SIG-M5 treated with dmso at 0.1 percent for 504 hours (cell line): ENCODE data around the gene THSD4.

Source experiments
- DNase-seq: peaks from one replicate; lab custom pipeline; 2025; ENCODE audit not compliant: unreplicated experiment; lab: John Stamatoyannopoulos, UW

THSD4 gene

GRCh38 chr15:71280206-71280605 is 164.9 kb downstream of the THSD4 start:
- DNase-seq, result no peak

DNA sequence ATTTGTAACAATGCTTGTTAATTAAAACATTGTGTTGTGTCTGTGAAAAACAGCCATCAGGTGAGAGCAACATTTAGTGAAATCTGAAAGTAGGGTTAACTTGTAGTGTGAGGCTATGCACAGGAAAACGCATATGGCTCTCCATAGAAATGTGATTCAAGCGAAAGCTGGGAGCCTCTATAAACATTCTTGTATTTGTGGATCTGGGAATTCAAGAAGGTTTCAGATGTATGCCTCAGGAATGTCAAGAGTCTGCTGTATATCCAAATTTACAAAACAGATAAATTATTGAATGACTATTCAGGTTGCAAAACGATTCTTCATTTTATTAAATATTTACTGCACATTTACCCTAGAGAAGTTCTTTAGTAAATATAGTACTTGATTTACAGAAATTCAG is 166.0 kb downstream of the THSD4 start:
- no peak for DNase-seq

GRCh38 chr15:71282076-71282475 is 166.8 kb downstream of the THSD4 start:
- no peak for DNase-seq

GRCh38 chr15:71288348-71288955 is 173.2 kb downstream of the THSD4 start:
- no peak for DNase-seq

DNA sequence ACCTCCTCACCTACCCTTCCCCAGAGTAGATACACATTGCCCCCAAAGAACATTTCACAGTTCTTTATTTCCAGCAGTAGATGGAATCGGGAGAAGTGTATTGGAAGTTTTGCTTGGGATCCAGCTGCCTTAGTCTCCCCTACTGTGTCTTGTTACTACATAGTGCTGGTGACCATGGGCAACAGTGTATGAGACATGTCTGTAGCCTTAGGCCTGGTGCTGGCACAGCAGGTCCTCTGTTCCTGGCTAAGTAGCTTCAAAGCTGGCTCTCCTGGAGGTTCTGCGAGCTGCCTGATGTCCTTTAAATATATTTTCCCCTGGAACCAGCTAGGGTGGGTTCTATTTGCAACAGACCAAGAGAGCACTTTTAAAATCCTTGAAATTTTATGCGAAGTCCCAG is 174.7 kb downstream of the THSD4 start:
- no peak for DNase-seq

DNA sequence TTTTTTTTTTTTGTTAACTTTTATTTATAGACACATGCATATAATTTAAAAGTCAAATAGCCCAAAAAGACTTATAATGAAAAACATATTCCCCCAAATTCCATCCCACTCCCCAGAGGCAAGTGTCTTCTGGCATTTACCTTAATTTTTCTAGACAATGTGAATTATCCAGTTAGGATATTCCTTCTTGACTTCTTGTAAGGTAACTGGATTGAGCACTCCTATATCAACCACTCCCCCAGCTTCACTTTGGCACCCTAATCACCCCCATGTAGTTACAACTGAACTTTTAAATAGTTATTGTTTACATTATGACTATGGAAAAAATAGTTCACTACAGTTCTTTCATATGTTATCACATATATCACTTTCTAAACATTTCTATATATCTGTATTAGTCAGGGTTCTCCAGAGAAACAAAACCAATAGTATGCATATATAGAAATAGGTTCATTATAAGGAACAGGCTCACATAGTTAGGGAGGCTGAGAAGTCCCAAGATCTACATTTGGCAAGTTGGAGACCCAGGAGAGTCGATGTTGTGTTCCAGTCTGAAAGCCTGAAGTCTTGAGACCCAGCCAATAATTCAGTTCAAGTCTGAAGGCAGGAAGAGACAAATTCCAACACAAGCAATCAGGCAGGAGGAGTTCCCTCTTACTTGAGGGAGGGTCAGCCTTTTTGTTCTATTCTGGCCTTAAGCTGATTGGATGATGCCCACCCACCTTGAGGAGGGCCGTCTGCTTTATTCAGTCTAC is 175.8 kb downstream of the THSD4 start:
- DNase-seq, result no peak

- no peak for DNase-seq
Measured at GRCh38 chr15:71291723-71292122, 176.5 kb downstream of the THSD4 start.

DNA sequence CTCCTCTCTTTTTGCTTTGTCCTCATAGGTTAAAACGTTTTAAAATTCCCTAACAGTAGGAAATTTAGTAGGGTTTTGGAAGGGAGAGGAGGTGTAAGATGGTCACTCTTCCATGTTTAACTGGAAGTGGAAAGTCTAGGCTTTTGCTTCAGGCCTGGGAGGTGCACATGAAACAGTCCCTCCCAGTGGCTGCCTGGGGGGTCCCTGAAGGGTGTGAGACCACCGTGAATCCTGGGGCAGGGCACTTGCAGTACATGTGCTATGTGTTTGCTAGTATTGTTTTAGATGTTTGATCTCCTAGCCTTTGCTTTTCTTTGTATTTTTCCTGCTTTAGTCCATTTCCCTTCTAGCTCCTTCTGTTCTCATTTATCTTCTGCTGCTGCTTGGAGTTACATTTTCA is 178.5 kb downstream of the THSD4 start:
- no peak for DNase-seq

DNA sequence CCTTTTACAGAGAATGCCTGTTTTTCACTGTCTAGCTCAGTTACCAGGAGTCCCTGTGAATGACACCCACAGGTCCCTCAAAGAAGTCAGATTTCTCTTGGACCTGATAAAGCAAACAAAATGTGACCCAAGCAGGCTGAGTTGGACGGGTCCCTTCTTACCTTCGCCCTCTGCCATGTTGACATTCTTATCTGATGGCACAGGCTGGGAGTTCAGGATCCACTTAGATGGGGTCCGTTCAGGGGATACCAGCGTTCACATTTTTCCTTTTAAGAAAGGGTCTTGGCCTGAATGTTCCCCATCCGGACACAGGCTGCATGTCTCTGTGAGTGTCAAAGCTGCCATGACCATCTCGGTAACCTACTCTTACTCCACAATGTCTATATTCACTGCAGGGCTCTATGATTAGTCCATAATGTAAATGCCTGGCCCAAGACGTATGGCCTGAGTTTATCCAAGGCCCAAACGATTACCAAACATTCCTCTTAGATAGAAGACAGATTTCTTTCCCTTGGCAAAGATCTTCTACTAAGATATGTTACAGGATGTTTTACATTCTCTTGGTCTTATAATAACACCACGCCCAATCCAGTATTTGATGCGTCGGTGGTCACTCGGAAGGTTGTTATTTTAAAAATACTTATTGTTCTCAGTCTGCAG is 179.1 kb downstream of the THSD4 start:
- peak; percentile 24 for DNase-seq

DNA sequence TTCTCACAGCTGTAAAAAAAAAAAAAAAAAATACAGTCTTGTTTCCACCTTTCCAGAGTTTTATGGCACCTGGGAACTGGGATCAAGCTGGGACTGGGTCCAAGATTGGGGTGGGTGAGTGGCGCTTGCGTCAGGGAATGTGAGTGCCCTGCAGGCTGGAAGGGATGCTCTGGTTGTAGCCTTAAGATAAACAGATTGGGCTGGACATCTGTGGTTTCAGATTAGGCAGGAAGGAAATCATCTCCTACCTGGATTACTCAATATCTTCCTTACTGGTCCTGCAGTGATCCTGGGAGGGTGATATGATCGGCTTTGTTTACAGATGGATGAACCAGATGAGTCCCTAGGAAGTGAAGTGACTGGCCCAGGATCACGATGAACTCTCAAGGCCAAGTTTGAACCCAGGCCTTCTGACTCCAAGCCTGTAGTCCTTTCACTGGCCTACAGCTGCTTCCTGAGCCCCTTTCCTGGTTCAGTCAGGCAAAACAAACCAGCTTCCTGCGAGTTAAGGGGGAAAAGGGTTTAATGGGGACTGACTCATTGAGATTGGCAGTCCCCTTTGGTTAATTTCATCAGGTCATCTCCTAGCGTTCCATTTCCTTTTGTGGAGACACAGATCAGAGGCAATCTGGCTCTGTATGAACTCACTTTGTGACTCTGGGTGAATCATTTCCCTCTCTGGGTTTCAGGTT is 179.8 kb downstream of the THSD4 start:
- peak; percentile 87 for DNase-seq

GRCh38 chr15:71295603-71296314 is 180.5 kb downstream of the THSD4 start:
- DNase-seq, result peak; percentile 11

GRCh38 chr15:71296315-71296679 is 181.0 kb downstream of the THSD4 start:
- DNase-seq, result no peak

GRCh38 chr15:71301958-71302621 is 186.8 kb downstream of the THSD4 start:
- DNase-seq, result no peak

DNA sequence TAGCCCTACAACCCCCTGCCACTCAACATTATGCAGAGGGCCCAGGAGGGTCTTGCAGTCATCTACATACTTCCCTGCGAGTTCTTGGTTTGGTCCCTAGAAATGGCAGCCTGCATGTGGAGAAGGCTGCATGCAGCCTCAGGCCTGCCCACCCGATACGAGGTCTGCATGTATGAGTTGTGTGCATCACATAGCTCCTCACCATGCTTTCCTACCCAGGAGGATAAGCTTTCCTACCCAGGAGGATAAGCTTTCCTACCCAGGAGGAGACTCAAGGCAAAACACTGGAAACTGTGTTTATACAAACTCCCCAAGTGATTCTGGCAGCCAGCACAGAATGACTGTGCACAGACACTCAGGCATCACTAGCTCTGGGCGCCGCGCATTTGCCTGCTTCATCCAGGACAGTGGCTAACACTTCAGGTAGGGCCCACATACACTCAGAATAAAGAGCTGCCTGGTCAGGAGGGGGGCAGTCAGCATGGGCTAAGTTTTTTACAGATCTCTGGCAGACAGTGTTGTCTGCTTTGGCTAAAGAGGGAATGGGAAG is 187.7 kb downstream of the THSD4 start:
- no peak for DNase-seq

GRCh38 chr15:71303977-71304376 is 188.7 kb downstream of the THSD4 start:
- DNase-seq, result no peak

- DNase-seq, result no peak
Measured at GRCh38 chr15:71304681-71305080, 189.4 kb downstream of the THSD4 start.

GRCh38 chr15:71306538-71306937 is 191.3 kb downstream of the THSD4 start:
- no peak for DNase-seq

- DNase-seq, result no peak
Measured at GRCh38 chr15:71312194-71312708, 197.0 kb downstream of the THSD4 start.

- DNase-seq, result no peak
Measured at GRCh38 chr15:71312731-71313460, 197.6 kb downstream of the THSD4 start.
